DMS 273 (cell line): Measurements from ENCODE around the gene FAM222B.
"Not testable (repeated sequence)": the region's sequence is repeated elsewhere in the genome, so short reads cannot be mapped to it uniquely, and the experiment has no call there.

Experiments used
- DNase-seq: peaks from one replicate; lab custom pipeline; 2025; ENCODE audit not compliant: unreplicated experiment; lab: John Stamatoyannopoulos, UW

The FAM222B gene

GRCh38 chr17:28729950-28730330 lies 112.7 kb downstream of the FAM222B start:
- no peak for DNase-seq

DNA sequence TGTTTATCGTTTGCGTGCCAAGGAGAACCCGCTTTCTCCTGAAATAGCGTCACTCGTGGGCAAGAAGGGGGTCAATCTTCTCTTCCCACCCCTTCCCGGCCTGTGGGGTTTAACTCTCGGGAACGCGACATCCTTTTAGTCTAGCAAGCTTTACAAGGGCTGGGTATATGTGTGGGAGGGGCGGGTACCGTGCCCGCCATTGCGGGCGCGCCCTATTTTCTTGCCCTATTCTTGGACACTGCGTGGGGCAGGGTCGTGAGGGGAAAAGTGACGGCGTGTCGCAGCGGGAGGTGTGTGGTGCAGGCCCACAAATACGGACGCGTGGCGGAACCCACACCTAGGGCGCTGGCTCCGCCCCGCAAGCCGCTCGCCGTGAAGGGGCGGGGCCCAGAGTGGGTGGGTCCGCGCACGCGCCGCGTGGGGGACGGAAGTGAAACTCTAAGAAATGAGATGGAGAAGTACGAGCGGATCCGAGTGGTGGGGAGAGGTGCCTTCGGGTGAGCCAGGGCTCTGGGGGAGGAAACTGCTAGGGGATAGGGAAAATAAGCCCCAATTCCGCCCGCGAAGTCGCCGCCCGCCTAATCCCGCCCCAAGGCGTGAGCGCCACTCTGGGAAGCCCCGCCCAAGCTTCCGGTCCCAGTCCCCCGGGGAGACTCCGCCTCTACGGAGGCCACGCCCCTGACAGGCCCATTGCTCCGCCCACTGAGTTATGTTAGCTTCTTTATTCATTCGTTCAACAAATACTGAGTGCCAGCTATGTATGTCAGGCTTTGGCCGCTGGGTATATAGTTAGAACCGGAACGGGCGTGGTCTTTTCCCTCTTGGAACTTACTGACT lies 114.0 kb downstream of the FAM222B start, which contains the start of gene NEK8:
Gene NEK8, plus strand, starts transcription at position 425 of the 837 bp plus-strand sequence. Its CDS starts 26 bp downstream, at position 451.
- peak; percentile 98 for DNase-seq

DNA sequence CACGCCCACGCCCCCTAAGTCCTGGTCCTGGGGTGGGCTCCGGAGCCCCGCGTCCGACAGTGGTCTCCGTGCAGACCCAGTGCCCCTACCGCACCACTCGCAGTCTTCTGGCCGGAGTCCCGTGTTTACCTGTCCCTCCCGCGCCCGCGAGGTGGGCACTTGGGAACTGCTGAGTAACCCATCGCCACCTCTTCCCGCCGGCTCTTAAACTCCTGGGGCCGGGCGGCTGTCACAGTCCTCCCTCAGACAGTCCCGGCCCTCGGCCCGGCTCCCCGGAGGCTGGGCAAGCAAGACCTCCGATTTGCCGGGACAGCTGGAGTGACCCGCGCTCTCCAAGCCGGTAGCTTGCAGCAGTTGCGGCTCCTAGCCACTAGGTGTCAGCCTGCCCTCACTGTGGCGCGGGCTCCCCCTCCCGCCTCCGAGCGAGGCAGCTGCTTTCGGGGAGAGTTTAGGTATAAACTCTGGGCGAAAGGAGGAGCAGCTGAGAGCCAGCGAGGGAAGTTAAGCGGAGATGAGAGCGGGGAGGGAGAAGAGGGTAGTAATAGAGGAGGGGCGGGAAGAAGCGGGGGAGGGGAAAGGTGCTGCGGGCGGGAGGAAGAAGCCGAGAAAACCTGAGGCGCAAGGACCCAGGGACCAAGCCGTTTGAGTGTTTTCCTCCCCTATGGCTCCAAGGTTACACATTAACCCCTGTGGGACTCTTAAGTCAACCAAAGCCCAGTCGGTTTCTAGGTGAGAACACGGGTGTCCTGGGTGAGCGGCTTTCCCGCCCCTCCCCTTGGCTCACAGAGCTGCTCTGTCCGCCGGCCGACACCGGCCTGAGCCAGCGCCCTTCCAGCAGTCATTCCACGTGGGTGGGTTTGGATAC lies 115.7 kb downstream of the FAM222B start:
- peak; percentile 99 for DNase-seq

GRCh38 chr17:28726226-28726626 lies 116.4 kb downstream of the FAM222B start, which contains the start of gene TLCD1:
Gene TLCD1, minus strand, starts transcription at chr17:28726233. Its CDS starts 136 bp downstream, at chr17:28726097.
- DNase-seq, result peak; percentile 92

- DNase-seq, result peak; percentile 97
Measured at GRCh38 chr17:28725660-28726225, 116.8 kb downstream of the FAM222B start.

DNA sequence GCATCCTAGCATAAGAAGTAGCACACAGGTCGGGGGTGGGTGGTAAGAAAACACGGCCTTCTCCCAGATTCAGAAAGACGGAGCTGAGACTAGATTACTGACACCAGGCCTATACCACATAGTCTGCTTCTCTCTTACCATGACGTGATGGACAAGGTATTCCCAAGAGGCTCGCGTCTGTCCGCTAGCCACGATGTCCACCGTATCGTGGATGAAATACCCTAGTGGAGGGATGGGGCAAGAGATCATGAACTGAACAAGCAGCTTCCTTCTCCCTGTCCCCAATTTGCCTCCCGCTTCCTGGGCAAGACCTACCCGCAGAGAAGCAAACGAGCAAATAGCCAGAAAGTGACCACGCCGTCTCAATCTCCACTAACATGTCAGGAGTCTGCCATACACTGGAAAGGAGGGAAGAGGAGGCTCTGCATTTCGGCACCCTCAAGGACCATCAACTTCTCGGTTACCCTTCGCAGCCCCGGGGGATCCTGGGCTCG lies 117.4 kb downstream of the FAM222B start:
- peak; percentile 92 for DNase-seq

GRCh38 chr17:28724500-28725165 lies 118.0 kb downstream of the FAM222B start:
- DNase-seq, result peak; percentile 84

DNA sequence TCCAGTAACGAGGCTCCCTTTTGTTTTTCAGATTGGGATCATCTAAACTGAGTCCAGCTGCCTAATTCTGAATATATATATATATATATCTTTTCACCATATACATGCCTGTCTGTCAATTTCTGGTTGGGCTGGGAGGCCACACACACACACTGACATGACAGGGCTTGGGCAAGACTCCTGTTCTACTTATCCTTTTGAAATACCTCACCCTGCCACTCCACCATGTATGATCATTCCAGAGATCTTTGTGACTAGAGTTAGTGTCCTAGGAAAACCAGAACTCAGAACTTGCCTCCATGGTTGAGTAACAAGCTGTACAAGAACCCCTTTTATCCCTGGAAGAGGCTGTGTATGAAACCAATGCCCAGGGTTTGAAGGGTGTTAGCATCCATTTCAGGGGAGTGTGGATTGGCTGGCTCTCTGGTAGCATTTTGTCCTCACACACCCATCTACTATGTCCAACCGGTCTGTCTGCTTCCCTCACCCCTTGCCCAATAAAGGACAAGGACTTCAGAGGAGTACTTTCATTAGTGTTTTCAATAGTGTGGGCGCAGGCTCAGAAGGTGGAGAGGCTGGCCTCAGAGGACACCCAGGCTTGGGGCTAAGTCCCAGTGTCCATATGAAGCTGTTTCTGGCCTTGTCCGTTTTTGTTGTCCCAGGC lies 118.6 kb downstream of the FAM222B start:
- not testable (repeated sequence) for DNase-seq

DNA sequence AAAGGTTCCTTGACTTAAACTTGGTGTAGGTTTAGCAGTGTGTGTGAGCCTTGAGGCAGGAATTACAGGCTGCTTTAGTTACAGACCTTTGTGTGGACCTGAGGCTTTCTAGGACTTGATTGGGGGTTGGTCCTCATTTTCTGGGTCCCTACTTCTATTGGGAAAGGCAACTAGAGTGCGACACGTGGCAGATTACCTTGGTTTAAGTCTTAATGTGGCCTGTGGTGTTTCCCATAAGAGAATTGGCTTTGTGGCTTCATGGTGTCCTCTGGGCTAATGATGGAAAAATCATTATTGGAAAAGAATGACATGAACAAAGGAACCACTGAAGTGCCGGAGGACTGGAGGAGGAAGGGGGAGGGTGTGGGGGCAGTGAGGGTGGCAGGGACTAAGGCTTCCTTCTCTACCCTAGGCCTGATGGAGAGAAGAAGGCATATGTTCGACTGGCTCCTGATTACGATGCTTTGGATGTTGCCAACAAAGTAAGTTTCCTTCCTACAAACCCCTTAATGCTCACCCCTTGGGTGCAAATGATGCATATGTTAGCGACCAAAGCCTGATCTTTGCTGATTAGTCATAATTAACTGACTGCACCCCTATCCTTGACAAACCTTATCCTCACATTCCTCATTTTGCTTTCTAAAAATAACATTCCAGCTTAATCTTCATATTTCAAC lies 119.3 kb downstream of the FAM222B start:
- DNase-seq, result no peak

DNA sequence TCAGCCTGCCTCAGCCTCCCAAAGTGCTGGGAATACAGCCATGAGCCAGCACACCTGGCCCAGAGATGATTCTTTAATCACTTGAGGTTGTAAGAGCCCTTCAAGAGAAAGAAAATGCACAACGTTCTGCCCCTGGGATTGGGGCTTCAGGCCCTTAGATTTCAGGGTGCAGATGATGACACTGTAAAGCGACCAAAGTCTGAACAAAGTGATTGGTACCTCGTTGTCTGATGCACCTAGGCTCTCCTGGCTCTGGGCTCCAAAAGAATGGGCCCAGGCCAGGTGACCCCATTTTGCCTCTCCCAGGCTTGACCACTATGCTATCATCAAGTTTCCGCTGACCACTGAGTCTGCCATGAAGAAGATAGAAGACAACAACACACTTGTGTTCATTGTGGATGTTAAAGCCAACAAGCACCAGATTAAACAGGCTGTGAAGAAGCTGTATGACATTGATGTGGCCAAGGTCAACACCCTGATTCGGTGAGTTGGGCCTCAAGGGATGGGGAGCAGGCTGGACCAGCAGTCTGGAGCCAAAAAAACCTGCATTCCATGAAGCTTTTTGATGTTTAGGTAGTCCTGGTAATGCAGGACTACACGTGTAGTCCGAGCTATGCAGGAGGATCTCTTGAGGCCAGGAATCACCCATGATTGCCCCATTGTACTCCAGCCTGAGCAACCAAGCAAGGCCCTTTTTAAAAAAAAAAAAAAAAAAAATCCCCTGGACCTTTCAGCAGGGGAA lies 120.0 kb downstream of the FAM222B start:
- no peak for DNase-seq

GRCh38 chr17:28720997-28721329 lies 121.6 kb downstream of the FAM222B start:
- not testable (repeated sequence) for DNase-seq

DNA sequence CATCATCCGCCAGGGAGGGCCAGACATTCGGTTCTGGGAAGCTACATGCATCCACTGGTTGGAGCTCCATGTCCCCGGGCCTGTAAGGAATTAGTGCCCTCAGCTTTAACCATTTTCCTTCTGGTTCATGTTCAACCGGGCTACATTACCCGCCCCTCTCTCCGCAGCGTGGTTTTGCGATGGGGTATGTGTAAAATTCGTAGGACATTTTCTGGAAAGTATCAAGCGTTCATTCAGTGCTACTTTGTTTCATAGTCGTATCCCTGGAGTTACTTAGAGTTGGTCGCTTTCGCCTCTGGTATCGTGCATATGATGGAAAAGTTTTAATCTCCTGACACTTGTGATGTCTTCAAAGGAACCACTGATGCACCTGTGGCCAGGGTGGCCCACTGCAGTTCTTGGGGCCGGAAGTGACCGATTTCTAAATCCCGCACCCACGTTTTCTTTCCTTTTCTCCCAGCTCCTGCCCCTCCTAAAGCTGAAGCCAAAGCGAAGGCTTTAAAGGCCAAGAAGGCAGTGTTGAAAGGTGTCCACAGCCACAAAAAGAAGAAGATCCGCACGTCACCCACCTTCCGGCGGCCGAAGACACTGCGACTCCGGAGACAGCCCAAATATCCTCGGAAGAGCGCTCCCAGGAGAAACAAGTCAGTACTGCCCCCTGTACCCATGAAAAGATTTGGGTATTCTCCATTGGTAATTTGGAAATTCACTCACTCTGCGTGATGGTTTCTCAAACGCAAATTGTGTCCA lies 122.2 kb downstream of the FAM222B start:
- DNase-seq, result peak; percentile 56

DNA sequence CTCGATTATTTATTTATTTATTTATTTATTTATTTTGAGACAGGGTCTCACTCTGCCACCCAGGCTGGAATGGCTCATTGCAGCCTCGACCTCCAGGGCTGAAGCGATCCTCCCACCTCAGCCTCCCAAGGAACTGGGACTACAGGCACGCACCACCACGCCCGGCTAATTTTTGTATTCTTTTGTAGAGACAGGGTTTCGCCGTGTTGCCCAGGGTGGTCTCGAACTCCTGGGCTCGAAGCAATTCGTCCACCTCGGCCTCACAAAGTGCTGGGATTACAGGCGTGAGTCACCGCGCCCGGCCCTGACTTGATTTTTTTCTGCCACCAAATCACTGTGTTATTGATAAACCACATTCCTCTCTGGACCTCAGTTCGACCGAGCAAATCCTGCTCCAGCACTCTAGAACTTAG lies 123.6 kb downstream of the FAM222B start:
- no peak for DNase-seq

DNA sequence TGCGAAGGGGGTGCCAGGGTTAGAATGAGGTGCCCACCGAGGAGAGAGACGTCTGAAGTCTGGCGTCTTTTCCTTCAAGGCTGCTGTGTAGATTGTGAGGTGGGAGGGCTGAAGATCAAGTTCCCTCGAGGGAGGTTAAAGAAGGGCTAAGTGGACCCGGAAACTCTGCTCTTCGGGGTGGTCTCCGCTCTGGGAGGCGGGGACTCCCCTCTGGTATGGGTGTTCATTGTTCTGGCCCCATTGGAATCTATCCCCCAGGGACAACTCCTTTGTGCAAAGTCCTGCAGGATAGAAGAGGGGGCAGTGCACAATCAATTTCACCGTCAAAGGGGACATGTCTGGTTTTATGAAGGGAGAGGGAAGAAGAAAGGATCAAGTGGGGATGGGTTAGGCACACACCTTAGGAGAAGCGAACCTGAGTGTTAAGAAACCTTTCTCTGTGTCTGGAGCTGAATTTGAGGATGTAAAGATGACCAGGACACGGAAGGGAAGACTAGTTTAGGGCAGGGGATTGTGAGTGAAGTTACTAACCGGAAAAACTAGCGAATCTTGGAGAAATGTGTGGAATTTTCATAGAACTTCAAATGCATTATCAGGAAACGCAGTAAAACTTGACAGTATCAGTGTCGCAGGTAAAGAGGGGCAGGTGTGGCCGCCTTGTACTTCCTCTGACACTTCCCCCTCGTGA lies 124.1 kb downstream of the FAM222B start:
- no peak for DNase-seq

- DNase-seq, result peak; percentile 80
Measured at GRCh38 chr17:28717578-28718332, 124.8 kb downstream of the FAM222B start, which contains the start of gene RAB34. Gene RAB34, minus strand, starts transcription at chr17:28717868. Its CDS starts 602 bp downstream, at chr17:28717266.

- DNase-seq, result no peak
Measured at GRCh38 chr17:28716740-28717577, 125.6 kb downstream of the FAM222B start.
